ENCODE results near the gene CRYL1.

- no peak for TF ChIP-seq USF1 (IDR thresholded peaks at IDR 0.05)
- no peak for TF ChIP-seq TCF12 (IDR thresholded peaks at IDR 0.05; ENCODE audit: low read depth)
- no peak for TF ChIP-seq CEBPB (IDR thresholded peaks at IDR 0.05)
- TF ChIP-seq RAD21 (IDR thresholded peaks at IDR 0.05; ENCODE audit: low read depth) = no peak
- no peak for TF ChIP-seq MAX (IDR thresholded peaks at IDR 0.05)
- no peak for TF ChIP-seq YY1 (IDR thresholded peaks at IDR 0.05; ENCODE audit: low read depth)
These were observed 63.1 kb downstream of the CRYL1 start for GRCh38 chr13:20462533-20462915.
